ENCODE results near the gene KRT75.
"Not testable (repeated sequence)": the region's sequence is repeated elsewhere in the genome, so short reads cannot be mapped to it uniquely, and the experiment has no call there.

Gene KRT75

DNA sequence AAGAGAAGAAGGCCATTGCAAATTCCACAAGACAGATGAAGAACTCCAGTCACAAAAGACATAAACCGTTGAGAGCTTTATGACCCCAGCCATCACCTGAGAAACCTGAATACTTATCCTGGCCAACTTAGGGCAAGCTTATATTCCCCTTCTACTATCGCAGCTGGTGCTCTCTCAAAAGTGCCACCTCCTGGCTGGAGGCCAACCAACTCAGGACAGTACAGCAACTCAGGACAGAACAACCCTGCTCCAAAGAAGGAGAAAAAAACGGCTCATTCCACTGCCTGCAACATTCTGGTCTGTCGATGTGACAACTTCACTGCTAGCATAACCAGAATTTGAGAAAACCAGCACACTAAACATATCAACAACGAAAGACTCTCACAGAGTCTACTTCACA, 27.5 kb upstream of the KRT75 start:
- TF ChIP-seq, protein P1, sequence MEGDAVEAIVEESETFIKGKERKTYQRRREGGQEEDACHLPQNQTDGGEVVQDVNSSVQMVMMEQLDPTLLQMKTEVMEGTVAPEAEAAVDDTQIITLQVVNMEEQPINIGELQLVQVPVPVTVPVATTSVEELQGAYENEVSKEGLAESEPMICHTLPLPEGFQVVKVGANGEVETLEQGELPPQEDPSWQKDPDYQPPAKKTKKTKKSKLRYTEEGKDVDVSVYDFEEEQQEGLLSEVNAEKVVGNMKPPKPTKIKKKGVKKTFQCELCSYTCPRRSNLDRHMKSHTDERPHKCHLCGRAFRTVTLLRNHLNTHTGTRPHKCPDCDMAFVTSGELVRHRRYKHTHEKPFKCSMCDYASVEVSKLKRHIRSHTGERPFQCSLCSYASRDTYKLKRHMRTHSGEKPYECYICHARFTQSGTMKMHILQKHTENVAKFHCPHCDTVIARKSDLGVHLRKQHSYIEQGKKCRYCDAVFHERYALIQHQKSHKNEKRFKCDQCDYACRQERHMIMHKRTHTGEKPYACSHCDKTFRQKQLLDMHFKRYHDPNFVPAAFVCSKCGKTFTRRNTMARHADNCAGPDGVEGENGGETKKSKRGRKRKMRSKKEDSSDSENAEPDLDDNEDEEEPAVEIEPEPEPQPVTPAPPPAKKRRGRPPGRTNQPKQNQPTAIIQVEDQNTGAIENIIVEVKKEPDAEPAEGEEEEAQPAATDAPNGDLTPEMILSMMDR (conservative IDR thresholded peaks at IDR 0.05; ENCODE audit: low read depth, low read length), result no peak
- no peak for DNase-seq (ENCODE audit: low read depth)
- no peak overlapping the region for H3K4me3 ChIP-seq (ENCODE audit: low read depth, low read length)

DNA sequence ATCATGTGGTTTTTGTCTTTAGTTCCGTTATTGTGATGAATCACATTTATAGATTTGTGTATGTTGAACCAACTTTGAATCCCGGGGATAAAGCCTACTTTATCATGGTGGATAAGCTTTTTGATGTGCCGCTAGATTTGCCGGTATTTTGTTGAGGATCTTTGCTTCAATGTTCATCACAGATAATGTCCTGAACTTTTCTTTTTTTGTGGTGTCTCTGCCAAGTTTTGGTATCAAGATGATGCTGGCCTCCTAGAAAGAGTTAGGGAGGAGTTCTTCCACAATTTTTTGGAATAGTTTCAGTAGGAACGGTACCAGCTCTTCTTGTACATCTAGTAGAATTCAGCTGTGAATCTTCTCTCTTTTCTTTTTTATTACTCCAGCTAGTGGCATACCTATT, 24.7 kb upstream of the KRT75 start:
- no peak overlapping the region for H3K4me3 ChIP-seq (ENCODE audit: low read depth, low read length)
- DNase-seq (ENCODE audit: low read depth), result no peak
- TF ChIP-seq, protein P1 (conservative IDR thresholded peaks at IDR 0.05; ENCODE audit: low read depth, low read length), result no peak

DNA sequence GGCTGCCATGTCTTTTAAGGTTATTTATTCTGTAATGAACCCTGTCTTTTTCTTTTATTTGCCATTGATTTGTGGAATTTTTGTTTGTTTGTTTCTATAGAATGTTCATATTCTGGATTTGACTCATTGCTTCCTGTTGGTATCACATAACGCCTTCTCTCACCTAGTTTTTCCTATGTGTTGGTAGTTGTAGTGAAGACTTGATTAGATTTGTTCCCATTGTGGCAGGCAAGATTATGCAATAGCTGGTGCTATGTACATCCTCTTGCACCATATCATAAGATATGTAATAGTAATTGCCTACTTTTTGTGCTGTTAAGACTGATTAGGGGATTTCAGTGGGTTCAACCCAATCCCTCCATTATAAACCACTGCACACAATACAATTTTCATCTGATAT, 21.6 kb upstream of the KRT75 start:
- H3K4me3 ChIP-seq (ENCODE audit: low read depth, low read length), result no peak overlapping the region
- TF ChIP-seq, protein P1 (conservative IDR thresholded peaks at IDR 0.05; ENCODE audit: low read depth, low read length), result no peak
- peak; percentile 58 for DNase-seq (ENCODE audit: low read depth)

DNA sequence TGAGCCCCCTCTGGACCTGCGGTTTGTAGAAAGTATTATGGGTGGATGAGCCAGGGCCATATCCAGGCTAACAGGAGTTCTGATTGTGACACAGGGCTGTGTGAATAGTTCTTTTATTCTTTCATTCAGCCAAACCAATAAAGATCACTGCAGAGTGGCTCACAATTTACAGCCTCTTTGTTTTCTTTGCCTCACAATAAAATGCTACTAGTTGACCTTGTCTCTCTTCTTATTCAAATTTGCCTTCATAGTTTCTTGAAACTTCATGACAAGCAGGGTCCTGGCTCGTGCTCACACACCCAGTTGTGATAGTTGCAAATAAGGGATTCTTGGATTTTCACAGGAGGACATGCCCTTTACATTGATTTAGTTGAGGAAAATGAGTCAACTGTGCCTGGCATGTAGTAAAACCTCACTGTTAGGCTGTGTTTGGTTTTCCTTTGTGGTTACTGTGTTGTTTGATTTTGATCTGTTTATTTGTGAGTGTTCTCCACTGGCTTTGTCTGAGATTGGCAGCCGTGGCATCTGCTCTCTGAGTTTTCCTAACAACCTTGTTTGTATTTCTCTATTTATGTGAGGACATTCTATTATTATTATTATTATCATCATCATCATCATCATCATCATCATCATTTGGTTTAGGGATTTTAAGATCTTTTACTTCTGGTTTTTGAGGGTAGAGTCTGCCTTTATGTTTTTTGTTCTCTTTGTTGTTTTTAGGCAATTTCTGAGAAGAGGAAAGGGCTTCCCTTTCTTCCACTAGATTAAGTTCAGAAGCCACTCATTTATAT, 20.4 kb upstream of the KRT75 start:
- DNase-seq (ENCODE audit: low read depth), result no peak
- H3K4me3 ChIP-seq (ENCODE audit: low read depth, low read length), result no peak overlapping the region
- TF ChIP-seq, protein P1 (conservative IDR thresholded peaks at IDR 0.05; ENCODE audit: low read depth, low read length), result no peak

DNA sequence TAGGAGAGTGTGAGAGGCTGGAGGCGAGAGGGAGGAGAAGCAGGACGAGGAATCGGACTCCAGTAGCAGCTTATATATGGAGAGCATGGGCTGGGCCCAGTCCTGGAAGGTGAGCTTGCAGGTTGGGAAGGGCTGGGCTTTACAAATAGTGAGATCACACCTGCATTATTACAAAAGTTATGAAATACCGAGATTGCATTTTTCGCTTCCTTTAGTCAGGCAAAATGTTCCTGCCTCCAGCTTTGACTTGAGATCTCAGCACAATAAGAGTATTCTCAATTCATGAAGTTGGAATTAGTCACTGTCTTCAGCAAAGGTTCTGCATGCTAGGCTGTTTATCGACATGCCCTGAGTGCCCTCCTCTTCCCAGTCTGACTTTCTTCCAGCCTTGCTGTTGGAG, 17.9 kb upstream of the KRT75 start, which contains the start of gene KRT6B:
Gene KRT6B (minus strand): TSS at position 46 of the 400 bp plus-strand sequence. CDS start 68 bp downstream, outside the sequence.
- TF ChIP-seq, protein P1 (conservative IDR thresholded peaks at IDR 0.05; ENCODE audit: low read depth, low read length), result no peak
- H3K4me3 ChIP-seq (ENCODE audit: low read depth, low read length), result no peak within 1 kb of the TSS
- DNase-seq (ENCODE audit: low read depth), result no peak

DNA sequence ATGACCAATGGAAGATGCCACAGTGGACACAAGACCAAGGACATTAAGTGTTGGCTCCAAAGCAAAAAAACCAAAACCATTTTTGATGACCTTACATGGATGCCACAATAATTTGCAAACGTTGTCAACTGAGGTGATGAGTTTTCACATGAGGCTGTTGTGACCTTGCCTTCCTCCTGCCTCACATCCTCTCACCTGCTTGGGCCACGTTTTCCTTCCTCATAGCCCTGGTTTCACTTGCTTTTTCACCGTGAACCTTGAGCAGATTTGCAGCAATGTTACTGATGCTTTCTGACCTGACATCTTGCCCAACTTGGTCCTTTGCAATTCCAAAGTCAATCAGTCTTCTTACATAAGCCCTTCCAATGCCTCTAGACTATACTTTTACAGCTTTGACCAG, 14.1 kb upstream of the KRT75 start:
- H3K4me3 ChIP-seq (ENCODE audit: low read depth, low read length), result no peak overlapping the region
- DNase-seq (ENCODE audit: low read depth), result no peak
- TF ChIP-seq, protein P1 (conservative IDR thresholded peaks at IDR 0.05; ENCODE audit: low read depth, low read length), result no peak

DNA sequence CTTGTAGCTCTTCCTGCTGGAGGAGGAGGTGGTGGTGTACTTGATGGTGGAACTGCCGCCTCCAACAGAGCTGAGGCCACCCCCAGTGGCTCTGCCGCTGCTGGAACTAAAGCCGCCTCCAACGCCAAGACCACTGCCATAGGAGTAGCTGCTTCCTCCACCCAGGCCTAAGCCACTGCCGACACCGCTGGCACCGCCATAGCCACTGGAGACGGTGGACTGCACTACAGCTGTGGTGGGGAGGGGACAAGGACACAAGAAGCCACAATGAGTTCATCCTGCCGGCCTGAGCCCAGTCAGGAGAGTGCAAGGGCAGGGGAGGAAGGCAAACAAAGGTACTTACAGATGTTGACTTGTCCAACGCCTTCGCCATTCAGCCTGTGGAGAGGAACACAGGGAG, 13.0 kb upstream of the KRT75 start:
- not testable (repeated sequence) for H3K4me3 ChIP-seq (ENCODE audit: low read depth, low read length); DNase-seq (ENCODE audit: low read depth)

Measured in choroid plexus epithelial cell (primary cell).